T-helper 2 cell (primary cell): ENCODE data around the gene PLPP4.
A peak's percentile ranks its signal among the peaks of the same experiment; 100 is the strongest.
"Not testable (repeated sequence)": the region's sequence is repeated elsewhere in the genome, so short reads cannot be mapped to it uniquely, and the experiment has no call there.

Experiments
- DNase-seq, 5 experiments: peaks; one replicate each; pipeline versions ENCODE4 v3.0.0 to v3.0.0-alpha.2; 2012 to 2022

The PLPP4 gene

DNA sequence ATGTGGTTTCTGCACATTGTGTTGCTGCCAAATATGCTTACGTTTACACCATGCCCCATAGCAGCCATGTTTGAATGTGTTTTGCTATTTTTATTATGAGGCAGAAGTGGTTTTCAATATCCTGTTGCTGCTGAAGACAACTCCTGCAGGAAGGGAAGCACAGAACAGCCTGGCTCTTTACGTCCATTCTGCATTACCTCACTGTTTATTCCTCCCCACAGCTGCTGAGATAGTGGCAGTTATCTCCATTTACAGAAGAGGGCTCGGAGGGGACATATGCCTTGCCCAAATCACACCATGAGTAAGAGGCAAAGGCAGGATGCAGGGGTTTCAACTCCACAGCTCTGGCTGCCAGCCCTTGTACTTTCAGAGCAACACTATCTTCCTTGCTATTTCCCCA lies 35.3 kb downstream of the PLPP4 start:
- no peak for DNase-seq

GRCh38 chr10:120493411-120494312 lies 36.6 kb downstream of the PLPP4 start:
- no peak for DNase-seq

DNA sequence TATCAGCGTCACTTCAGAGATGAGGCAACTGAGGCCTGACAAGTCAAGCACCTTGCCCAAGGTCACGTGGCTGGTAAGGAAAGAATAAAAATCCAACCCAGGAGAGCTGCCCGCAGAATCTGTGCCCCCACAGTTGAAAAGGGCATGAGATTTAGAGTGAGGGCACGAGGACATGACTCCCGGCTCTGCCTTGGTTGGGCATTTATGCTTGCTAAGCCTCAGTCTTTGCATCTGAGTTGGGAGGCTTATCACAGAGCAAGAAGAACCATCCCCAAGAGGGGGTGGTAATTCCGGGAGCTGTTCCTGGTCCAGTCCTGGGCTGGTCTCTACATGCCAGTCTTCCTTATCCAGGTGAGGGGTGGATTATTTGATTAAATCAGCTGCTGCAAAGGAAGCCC lies 37.3 kb downstream of the PLPP4 start:
- no peak for DNase-seq

DNA sequence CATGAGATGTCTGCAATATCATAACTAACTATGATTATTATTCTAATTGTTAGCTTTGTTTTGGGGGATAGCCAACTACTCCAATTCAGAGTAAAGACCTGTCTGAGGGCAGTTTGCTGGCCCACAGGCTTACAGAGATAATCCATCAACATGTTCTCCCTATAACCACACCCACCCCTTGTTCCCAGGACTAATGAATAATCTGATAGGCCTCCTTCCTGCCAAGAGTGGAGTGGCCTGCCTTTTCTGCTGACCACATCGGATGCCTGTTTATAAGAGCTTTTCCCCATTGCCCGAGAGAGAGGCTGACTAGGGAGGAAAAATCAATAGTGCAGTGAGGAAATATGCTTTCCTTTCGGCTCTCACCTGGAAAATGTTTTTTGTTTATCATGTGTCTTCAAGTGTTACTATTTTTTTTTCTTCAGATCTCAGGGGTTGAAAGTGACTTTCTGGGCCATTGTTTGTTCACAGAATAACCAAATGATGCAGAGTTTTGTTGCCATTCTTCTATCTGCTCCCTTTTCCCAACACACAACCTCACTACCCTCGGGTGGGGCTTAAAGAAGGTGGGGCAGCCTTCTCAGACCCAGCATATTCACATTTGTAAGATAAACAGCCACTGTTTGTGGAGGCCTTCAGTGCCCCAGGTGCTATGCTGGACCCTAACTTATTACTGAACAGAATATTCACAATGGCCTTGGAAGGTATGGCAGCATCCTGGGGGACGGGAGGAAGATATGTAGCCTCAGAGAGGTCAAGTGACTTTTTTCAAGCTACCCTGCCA lies 38.4 kb downstream of the PLPP4 start:
- DNase-seq: no peak

DNA sequence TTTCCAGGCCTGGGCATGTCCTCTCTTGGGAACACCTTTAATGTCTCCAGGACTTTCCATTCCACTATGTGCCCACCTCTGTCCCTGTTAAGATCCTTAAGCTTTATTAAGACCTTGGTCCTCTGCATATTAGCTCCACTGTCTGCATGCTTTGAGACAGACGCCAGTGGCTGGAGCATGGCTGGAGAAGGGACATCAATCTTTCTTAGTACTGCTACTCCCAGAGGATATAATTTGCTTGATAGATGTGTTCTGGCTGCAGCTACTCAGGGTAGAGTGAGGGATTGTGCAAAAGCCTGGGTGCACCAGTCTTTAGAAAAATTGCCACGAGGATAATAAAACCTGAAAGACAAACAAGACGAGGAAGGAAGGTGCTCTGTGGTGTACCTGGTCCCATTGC lies 42.9 kb downstream of the PLPP4 start:
- no peak for DNase-seq

DNA sequence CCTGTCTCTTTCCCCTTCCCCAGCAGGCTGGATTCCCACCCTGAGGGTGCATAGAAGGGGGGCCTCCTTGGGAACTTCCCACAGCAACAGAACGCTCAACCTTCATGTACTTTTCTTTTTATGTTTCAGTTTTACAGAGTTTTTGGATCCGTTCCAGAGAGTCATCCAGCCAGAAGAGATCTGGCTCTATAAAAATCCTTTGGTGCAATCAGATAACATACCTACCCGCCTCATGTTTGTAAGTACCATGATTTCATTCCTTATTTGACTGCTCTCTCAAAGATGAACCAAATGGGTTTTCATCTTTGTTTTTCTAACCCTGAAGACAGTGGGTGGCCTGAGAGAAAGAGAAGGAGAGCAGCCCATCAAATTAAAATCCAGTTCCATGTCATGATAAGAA lies 46.7 kb downstream of the PLPP4 start:
- no peak for DNase-seq

GRCh38 chr10:120504227-120504626 lies 47.2 kb downstream of the PLPP4 start:
- not testable (repeated sequence) for DNase-seq

DNA sequence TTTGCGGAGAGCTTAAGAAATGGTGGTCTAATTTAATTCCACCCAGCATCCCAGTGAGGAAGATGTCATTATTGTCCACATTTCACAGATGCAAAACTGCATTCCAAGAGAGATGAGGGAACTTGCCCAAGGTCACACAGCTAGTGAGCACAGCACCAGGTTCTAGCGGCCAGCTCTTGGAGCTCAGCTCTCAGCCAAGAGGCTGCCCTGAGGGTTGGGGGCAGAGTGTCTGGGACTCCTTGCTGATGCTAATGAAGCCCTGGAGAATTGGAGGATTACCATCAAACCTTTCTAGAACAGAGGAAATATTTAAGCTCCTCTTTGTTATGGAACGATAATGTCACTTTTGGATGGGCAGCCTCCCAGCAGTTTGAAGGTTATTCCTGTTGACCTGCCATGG lies 48.0 kb downstream of the PLPP4 start:
- DNase-seq: no peak

- no peak for DNase-seq
Observed at GRCh38 chr10:120505866-120506265, 48.8 kb downstream of the PLPP4 start.

DNA sequence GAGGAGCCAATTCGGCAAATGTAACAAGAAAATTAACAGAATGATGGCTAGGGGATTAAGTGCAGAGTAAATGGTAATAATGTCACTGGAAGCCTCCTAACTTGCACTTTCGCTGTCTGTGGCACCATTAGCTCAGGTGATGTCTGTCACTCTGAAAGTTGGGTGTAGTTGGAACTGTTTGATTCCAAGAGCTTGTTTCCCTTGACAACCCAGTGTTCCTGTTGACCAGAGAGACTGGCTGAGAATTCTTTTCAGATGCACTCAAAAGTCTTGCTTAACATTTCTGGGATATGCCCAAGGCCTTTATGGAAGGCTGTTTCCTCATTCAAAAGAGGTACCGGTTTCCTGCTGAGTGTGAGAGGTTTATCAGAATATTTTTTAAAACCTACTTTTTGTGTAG lies 49.6 kb downstream of the PLPP4 start:
- no peak for DNase-seq

GRCh38 chr10:120507175-120507574 lies 50.1 kb downstream of the PLPP4 start:
- DNase-seq: no peak

DNA sequence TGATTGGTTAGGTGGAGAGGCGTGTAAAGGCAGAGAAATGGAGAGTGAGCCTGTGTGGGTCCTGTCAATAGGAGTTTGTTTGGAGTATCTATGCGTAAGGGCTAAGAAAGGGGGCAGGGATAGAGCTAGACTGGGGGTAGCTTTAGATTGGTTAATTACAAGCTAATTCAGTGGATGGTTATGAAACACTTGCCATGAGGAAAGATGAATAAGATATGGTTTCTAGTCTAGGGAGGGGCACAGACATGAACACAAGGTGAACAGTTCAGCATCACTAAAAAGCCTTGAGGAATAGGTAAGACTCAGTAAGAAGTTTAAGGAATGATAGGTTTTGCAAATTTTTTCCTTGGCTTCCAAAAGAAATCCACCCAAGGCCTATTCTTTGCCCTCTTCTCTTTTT lies 50.6 kb downstream of the PLPP4 start:
- no peak for DNase-seq

- peak in 1 of 5 experiments; percentile 6 for DNase-seq
Observed at GRCh38 chr10:120508393-120508792, 51.4 kb downstream of the PLPP4 start.

DNA sequence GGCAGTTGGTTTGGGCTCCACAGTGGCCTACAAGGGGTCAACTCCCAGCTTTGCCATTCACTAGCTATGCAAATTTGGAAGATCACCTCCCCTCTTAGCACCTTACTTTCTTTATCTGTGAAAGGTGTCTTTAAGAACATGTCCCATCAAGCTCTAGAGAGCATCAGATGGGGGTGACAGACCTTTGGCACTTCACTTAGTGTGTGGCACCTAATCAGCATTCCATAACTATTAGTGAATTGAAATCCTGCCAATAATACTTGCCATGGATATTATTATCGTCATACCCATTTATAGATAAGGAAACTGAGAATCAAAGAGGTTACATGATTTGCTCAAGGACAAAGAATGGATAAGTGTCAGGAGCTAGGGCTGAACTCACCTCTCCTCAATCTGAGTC lies 51.9 kb downstream of the PLPP4 start:
- DNase-seq: no peak

GRCh38 chr10:120511165-120511564 lies 54.1 kb downstream of the PLPP4 start:
- DNase-seq: no peak

- DNase-seq: no peak
Observed at GRCh38 chr10:120513307-120513796, 56.3 kb downstream of the PLPP4 start.

DNA sequence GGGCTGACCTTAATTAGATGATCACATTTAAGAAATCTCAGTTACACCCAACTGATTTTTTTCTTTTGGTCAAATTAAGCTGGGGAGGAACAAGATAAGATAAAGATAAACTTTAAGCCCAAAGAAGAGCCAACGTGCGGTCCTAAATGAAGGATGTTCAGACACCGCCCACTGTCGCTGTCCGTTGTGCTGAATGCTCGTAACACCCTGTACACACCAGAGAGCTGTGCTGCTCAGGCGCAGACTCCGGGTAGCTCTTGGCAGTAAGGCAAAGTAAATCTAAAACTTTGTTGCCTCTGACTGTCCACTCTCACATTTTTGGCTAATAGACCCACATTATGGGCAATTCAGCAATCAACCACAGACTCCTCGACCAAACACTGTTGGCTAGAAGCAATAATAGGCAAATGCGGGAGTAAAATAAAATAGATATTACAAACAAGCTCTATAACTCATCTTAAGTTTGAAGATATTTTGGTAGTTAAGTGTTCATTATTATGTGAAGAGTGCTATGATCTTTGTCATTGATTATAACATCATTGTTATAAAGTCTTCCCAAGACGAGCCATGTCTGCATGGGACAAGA lies 57.1 kb downstream of the PLPP4 start:
- DNase-seq: peak in 1 of 5 experiments; percentile 39

- no peak for DNase-seq
Observed at GRCh38 chr10:120514959-120515358, 57.9 kb downstream of the PLPP4 start.

GRCh38 chr10:120515741-120516140 lies 58.7 kb downstream of the PLPP4 start:
- no peak for DNase-seq

GRCh38 chr10:120516426-120516825 lies 59.4 kb downstream of the PLPP4 start:
- no peak for DNase-seq

DNA sequence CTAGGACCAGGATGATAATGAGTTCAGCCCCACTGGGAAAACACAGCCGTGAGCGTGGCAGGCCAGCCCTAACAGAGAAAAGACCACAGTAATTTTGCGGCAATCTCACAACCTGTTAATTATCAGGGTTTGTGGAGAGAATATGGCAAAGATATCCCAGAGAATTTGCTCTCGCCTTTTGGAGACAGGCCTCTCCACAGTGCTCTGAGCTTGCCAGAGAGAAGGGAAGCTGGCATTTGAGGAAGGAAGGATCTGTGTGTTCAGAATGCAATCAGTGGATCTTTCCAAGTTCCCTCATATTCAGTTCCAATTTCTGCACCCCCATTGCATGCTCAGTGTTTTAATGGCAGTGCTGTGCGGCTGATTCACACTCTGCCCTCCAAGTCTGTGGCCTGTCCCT lies 60.2 kb downstream of the PLPP4 start:
- DNase-seq: no peak

DNA sequence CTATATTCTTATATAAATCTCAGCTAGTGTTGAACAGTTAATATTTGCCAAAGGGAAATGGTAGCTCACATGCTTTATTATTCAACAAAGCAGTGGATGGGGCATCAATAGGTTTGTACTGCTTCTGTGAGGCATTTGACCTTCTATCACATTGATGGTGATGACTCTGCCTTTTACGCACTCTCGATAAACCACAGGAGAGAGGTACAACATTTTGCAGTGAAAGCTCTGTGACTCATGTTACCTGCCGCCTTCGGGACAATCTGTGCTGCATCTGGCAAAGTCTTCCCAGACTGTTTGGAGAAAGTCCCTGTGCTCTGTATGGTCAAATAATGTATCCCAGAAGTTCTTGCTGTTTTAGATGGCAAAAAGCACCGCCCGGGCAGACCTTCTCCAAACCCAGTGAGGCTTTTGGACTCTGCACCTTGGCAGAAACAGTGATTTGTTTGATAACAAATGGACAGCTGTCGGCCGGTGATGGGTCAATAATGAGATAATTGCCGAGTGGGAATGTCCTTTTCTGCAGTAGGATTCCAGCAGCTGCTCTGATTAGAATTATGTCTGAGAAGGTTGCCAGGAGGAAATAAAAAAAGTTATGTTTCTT lies 61.0 kb downstream of the PLPP4 start:
- DNase-seq: no peak

DNA sequence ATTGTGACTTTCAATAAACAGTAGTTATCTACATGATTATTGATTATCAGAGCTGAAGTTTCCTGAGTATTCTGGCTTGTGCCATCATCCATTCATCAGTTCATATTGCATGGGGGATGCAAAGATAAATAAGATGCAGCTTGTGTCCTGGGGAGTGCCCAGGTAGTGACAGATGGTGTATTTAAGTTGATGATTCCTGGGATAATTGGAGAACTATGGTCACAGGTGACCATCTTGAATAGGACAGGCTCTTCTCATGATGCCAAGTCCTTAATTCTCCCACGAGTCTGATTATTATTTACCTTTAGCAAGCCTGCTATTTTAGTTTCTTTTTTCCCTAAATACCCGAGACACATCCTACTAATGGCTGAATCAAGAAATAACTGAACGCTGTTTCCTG lies 64.9 kb downstream of the PLPP4 start:
- no peak for DNase-seq
